Measurements from ENCODE around the gene SMIM21. TPM values are rescaled to one million over a fixed set of nuclear protein-coding genes. Genes with fewer than 3 reads are reported as not detected.

Gene SMIM21
- total RNA-seq, 6 experiments from 2014 or later, result not detected

DNA sequence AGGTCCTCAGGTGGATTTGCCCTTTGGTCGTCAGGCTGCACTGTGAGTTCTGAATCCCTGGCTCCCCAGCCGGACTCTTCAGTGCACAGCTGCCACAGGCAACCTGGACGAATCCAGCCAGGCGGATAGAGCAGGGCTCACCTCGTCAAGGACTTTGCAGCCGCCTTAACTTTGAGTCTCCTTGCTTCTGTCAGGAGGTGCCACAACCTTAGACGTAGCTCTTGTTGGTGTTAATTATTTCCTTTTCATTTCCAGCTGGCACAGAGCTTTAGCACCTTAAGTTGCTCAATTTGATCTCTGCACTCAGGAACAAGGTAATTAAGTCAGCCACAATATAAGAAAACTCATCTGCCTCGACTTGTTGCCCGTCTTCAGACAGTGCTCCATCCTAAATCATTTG is 17.7 kb downstream of the SMIM21 start:
- intact Hi-C loops (cut with DNase I), result no loop called here
- Histone ChIP-seq H3K27me3 (no peaks in the 10 kb centered on the region), H3K4me1 (no peaks in the 10 kb centered on the region), H3K9me3 (no peaks in the 10 kb centered on the region), H3K36me3 (no peaks in the 10 kb centered on the region), H3K27ac (no peak overlapping the region), H3K4me3 (no peak overlapping the region)
- ATAC-seq (no peak), DNase-seq (no peak)
- WGBS (ENCODE audit: insufficient coverage, low coverage, low lambda C conversion rate, missing lambda C conversion rate), result 66% methylated on average over 3 of the region's 9 CpGs
- TF ChIP-seq, protein P1, sequence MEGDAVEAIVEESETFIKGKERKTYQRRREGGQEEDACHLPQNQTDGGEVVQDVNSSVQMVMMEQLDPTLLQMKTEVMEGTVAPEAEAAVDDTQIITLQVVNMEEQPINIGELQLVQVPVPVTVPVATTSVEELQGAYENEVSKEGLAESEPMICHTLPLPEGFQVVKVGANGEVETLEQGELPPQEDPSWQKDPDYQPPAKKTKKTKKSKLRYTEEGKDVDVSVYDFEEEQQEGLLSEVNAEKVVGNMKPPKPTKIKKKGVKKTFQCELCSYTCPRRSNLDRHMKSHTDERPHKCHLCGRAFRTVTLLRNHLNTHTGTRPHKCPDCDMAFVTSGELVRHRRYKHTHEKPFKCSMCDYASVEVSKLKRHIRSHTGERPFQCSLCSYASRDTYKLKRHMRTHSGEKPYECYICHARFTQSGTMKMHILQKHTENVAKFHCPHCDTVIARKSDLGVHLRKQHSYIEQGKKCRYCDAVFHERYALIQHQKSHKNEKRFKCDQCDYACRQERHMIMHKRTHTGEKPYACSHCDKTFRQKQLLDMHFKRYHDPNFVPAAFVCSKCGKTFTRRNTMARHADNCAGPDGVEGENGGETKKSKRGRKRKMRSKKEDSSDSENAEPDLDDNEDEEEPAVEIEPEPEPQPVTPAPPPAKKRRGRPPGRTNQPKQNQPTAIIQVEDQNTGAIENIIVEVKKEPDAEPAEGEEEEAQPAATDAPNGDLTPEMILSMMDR (IDR thresholded peaks at IDR 0.05), result no peak
- no peak for TF ChIP-seq POLR2A (IDR thresholded peaks at IDR 0.05)

DNA sequence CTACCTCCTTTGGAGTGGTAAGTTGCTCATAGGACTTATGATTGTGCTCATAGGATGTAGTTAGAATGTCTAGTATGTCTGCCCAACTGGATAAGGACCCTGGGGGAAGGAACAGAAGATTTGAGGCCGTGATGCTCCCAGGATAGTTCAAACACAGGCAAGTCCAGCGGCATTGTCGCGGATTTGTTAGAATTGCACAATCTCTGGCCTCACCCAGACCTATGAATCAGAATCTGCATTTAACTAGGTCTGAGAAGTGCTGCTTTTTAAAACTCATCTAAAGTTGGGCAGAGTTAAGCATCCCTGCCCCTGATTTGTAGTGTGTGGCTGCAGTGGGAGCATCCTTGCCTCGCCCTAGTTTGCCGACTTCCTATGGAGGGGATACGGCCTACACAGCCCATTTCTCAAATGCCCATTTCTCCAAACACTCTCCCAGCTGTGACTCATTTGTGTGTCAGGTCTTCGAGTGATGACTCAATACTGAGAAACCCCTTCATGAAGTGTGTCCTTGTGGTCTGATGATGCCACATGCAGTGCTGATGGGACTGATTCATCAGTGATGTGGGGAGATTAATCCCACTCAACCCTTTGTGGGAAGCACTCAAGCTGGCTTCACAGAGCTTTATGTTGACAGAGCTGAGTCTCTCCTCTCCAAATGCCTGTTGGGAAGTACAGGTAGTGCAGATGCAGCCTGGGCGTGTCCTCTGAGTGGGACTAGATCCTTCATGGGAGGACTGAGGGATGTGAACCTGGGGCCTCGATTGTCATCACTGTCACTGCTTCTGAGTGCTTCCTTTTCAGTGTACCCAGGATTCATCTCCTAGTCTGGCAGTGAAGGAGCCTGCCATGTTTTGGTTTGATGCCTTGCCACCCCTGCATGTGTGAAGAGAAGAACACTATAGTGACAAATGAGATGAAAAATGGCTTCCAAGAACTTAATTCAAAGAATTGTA is 18.7 kb downstream of the SMIM21 start:
- no peak overlapping the region for H3K4me3 ChIP-seq
- no peaks in the 10 kb centered on the region for H3K4me1 ChIP-seq
- intact Hi-C loops (cut with DNase I), result no loop called here
- H3K36me3 ChIP-seq, result no peaks in the 10 kb centered on the region
- DNase-seq, result no peak
- no peak overlapping the region for H3K27ac ChIP-seq
- H3K9me3 ChIP-seq, result no peaks in the 10 kb centered on the region
- H3K27me3 ChIP-seq, result no peaks in the 10 kb centered on the region
- TF ChIP-seq, protein P1 (IDR thresholded peaks at IDR 0.05), result no peak
- TF ChIP-seq POLR2A (IDR thresholded peaks at IDR 0.05), result no peak
- no peak for ATAC-seq
- WGBS (ENCODE audit: insufficient coverage, low coverage, low lambda C conversion rate, missing lambda C conversion rate), result 63% methylated on average over 3 of the region's 10 CpGs

DNA sequence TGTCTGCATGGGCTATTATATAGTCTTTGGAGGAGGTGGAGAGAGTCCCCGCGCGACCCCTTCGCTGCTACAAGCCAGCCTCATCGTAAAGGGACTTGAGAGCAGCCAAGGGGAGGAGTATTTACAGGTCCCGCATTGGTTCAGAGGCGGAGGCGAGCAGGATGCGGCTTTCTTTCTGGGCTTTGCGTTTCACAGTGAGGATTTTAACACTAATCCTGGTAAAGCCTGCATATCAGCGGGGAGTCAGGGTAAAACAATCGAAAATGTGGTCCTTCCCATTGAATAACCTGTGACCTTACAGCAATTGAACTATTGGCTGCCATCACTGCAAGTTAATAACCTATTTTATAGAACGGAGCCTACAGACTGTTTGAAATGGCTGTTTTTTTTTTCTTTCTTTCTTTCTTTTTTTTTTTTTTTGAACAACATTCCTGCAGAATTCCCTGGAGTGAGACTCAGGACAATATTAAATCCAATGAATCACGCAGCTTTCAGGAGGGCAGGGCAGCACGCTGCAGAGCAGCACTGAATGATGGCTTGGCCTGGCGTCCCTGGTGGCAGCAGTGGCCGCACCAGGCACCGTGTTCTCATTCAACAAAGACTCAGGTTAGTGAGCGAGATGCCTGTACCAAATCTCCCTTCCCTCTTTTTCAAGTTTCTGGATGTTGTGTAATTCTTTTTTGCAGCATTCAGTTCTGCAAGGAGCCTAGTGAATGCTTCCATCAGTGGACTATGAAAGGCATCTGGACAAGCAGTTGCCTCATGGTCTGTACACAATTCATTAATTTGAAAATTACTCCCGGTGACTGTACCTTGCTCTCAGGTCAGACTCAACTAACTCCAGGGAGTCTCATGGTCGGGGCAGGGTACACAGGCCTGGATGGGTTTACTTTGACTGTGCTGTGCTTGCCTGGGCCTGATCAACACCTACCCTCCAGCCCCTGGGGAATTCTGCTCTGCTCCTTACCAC is 19.8 kb downstream of the SMIM21 start:
- H3K27ac ChIP-seq, result no peak overlapping the region
- no peaks in the 10 kb centered on the region for H3K36me3 ChIP-seq
- intact Hi-C loops (cut with DNase I), result no loop called here
- H3K27me3 ChIP-seq, result no peaks in the 10 kb centered on the region
- ATAC-seq (no peak), DNase-seq (no peak)
- TF ChIP-seq, protein P1 (IDR thresholded peaks at IDR 0.05), result no peak
- TF ChIP-seq POLR2A (IDR thresholded peaks at IDR 0.05), result no peak
- H3K4me3 ChIP-seq, result no peak overlapping the region
- WGBS (ENCODE audit: insufficient coverage, low coverage, low lambda C conversion rate, missing lambda C conversion rate), result 78% methylated on average over 15 of the region's 21 CpGs
- H3K4me1 ChIP-seq, result no peaks in the 10 kb centered on the region
- no peaks in the 10 kb centered on the region for H3K9me3 ChIP-seq

DNA sequence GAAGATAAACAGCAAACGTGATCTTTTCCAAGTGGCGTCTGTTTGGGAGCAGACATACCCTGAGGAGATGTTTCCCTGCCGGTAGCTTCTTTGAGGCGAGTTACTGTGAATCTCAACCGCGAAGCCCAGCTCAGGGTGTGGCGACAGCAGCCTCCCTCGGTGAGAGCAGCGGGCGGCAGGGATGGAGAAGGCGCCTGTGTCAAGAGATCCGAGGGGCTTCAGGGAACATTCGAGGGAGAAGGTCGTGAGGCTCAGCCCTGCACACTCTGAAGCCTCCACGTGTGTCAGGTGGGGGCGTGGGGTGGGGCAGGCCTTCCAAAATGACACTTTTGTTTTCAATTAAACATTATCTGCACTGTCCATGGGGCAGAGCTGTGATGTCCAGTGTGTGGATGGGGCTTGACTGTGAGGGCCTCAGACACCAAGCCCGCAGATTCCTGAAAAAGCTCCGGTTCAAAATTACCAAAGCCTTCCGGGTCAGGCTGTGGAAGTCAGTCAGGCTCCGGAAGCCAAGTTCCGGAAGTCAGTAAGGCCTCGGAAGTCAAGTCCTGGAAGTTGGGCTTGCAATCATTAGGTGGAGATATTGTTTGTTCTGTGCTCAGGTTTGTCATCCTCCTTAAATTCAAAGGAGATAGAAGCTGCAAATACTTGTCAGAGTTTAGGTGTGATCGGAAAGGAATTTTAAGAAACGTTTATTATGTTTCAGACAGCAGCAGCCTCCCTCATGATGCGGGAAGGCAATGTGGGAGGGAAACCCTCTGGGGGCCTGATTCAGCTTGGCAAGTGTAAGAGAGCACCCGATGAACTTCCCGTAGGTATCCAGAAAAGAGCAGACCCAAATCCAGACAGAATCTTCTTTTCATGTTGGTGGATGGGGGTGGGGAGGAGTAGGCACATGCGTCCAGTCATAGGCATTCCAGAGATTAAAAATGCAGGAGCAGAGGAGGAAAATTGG is 20.7 kb downstream of the SMIM21 start:
- Histone ChIP-seq H3K4me1 (no peaks in the 10 kb centered on the region), H3K9me3 (no peaks in the 10 kb centered on the region), H3K27me3 (no peaks in the 10 kb centered on the region), H3K36me3 (no peaks in the 10 kb centered on the region), H3K4me3 (no peak overlapping the region), H3K27ac (no peak overlapping the region)
- WGBS (ENCODE audit: insufficient coverage, low coverage, low lambda C conversion rate, missing lambda C conversion rate), result 74% methylated on average over 23 of the region's 28 CpGs
- DNase-seq (no peak), ATAC-seq (no peak)
- no peak for TF ChIP-seq POLR2A (IDR thresholded peaks at IDR 0.05)
- TF ChIP-seq, protein P1 (IDR thresholded peaks at IDR 0.05), result no peak
- intact Hi-C loops (cut with DNase I), result no loop called here
